ENCODE data around the gene VSNL1.

VSNL1 gene

GRCh38 chr2:17648581-17648980, 108.1 kb downstream of the VSNL1 start:
- no peak for DNase-seq

- DNase-seq, result no peak
Measured at GRCh38 chr2:17649026-17649425, 108.5 kb downstream of the VSNL1 start.

GRCh38 chr2:17652681-17653394, 112.3 kb downstream of the VSNL1 start:
- DNase-seq, result no peak

GRCh38 chr2:17657759-17658158, 117.3 kb downstream of the VSNL1 start:
- DNase-seq, result no peak

- DNase-seq, result no peak
Measured at GRCh38 chr2:17658251-17658843, 117.9 kb downstream of the VSNL1 start.

- no peak for DNase-seq
Measured at GRCh38 chr2:17660219-17660618, 119.7 kb downstream of the VSNL1 start.

GRCh38 chr2:17661460-17661859, 121.0 kb downstream of the VSNL1 start:
- no peak for DNase-seq

GRCh38 chr2:17662723-17663122, 122.2 kb downstream of the VSNL1 start:
- DNase-seq, result no peak

GRCh38 chr2:17664534-17664933, 124.0 kb downstream of the VSNL1 start:
- no peak for DNase-seq

GRCh38 chr2:17667898-17668297, 127.4 kb downstream of the VSNL1 start:
- no peak for DNase-seq

- no peak for DNase-seq
Measured at GRCh38 chr2:17672583-17673317, 132.3 kb downstream of the VSNL1 start.

GRCh38 chr2:17674817-17675216, 134.3 kb downstream of the VSNL1 start:
- no peak for DNase-seq

- DNase-seq, result no peak
Measured at GRCh38 chr2:17680119-17680518, 139.6 kb downstream of the VSNL1 start.

- DNase-seq, result no peak
Measured at GRCh38 chr2:17682098-17682857, 141.8 kb downstream of the VSNL1 start.

GRCh38 chr2:17683981-17684380, 143.5 kb downstream of the VSNL1 start:
- DNase-seq, result no peak

- DNase-seq, result no peak
Measured at GRCh38 chr2:17688600-17688999, 148.1 kb downstream of the VSNL1 start.

- DNase-seq, result no peak
Measured at GRCh38 chr2:17689010-17689409, 148.5 kb downstream of the VSNL1 start.

GRCh38 chr2:17690776-17691175, 150.3 kb downstream of the VSNL1 start:
- DNase-seq, result no peak

Measured in NK-92 treated with Interleukin-12 subunit alpha and Interleukin-12 subunit beta, amount 100 ng/mL, for 24 hours (cell line).